ENCODE measurements around the gene TMEM80. TPM values are rescaled to one million over a fixed set of nuclear protein-coding genes. Genes with fewer than 3 reads are reported as not detected.

Gene TMEM80
- total and polyA plus RNA-seq, 2 of the 4 experiments (the other 2 are of a cell fraction): 5.6 to 21.7 TPM

DNA sequence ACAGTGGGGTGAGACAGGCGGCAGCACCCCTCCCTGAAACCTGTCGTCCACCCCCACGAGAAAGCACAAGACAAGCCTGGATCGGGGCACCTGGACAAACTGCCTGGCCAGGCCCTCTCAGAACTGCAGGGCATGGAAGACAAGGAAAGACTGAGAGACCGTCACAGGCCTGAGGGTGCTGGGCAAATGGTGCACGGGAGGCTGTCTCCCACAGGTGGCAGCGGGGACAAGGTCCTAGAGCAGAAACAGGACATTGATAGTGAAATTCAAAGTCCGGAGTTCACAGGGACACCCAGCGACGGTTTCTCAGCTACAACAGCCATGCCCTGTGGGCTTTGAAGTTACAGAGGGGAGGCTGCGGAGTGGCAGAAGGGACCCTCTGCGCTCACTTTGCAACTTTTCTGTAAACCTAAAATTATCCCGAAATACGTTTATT lies 37.9 kb upstream of the TMEM80 start:
- Histone ChIP-seq H4K5ac (ENCODE audit: low read depth, low read length) (no peak overlapping the region), H3K4me3 (ENCODE audit: insufficient read depth, low read depth, low read length) (no peak overlapping the region), H2AK5ac (ENCODE audit: low read depth, low read length) (no peak overlapping the region), H2AFZ (replicated peaks; ENCODE audit: low read length, poor library complexity) (no peak overlapping the region), H3K14ac (replicated peaks; ENCODE audit: low read depth, low read length) (no peak overlapping the region), H4K91ac (ENCODE audit: insufficient read depth, low read depth, low read length) (no peak overlapping the region), H2BK5ac (ENCODE audit: low read depth, low read length, poor library complexity, severe bottlenecking) (no peak overlapping the region), H4K20me1 (ENCODE audit: insufficient read depth, low read length) (peaks cover 8% of the 10 kb centered on the region), H3K18ac (ENCODE audit: low read depth, low read length) (no peak overlapping the region), H2BK15ac (ENCODE audit: low read depth, low read length) (no peak overlapping the region), H3K4me1 (ENCODE audit: control insufficient read depth, insufficient read depth, low read length) (no peaks in the 10 kb centered on the region), H3K4ac (ENCODE audit: low read depth, low read length) (no peak overlapping the region), H3K9ac (ENCODE audit: low read depth, low read length) (no peak overlapping the region), H3K4me2 (ENCODE audit: low read depth, low read length) (no peak overlapping the region), H3K27ac (ENCODE audit: insufficient read depth, low read length) (no peak overlapping the region), H3K23ac (ENCODE audit: low read depth, low read length) (no peak overlapping the region), H3K9me1 (ENCODE audit: insufficient read depth, low read length) (no peaks in the 10 kb centered on the region), H3K27me3 (ENCODE audit: control insufficient read depth, insufficient read depth, low read length) (no peaks in the 10 kb centered on the region), H4K8ac (ENCODE audit: low read depth in 2 of 2, low read length in 2 of 2) (no peak overlapping the region), H3K9me3 (ENCODE audit: control insufficient read depth, insufficient read depth, low read length) (no peaks in the 10 kb centered on the region), H2BK20ac (ENCODE audit: low read depth, low read length) (no peak overlapping the region), H2AK9ac (replicated peaks; ENCODE audit: low read depth, low read length, poor library complexity) (no peak overlapping the region), H3K56ac (ENCODE audit: extremely low read depth, insufficient read depth, low read length) (no peak overlapping the region), H2BK120ac (ENCODE audit: low read depth, low read length) (no peak overlapping the region), H3K36me3 (ENCODE audit: control insufficient read depth, insufficient read depth, low read length) (peaks cover 22% of the 10 kb centered on the region), H3K79me1 (ENCODE audit: low read depth in 1 of 2, low read length in 2 of 2) (peaks cover 5 to 6% of the 10 kb centered on the region in 2 experiments; a peak in 2 of 4 replicates)
- dilution Hi-C loops (cut with HindIII; ENCODE audit: low sequenced_read_pairs, unreplicated experiment): no loop called here
- TF ChIP-seq RCOR1 (IDR thresholded peaks at IDR 0.05; ENCODE audit: insufficient replicate concordance, low read length) (no peak), MAZ (IDR thresholded peaks at IDR 0.05; ENCODE audit: borderline replicate concordance, low read depth, low read length) (no peak), FOS (IDR thresholded peaks at IDR 0.05; ENCODE audit: low read depth, low read length) (no peak), MAFK (IDR thresholded peaks at IDR 0.05; ENCODE audit: low read depth, low read length) (no peak), MXI1 (IDR thresholded peaks at IDR 0.05; ENCODE audit: borderline replicate concordance, low read depth, low read length) (no peak), CEBPB (IDR thresholded peaks at IDR 0.05; ENCODE audit: low read depth, low read length) (no peak), RFX5 (IDR thresholded peaks at IDR 0.05; ENCODE audit: low read depth, low read length) (no peak), SMC3 (IDR thresholded peaks at IDR 0.05; ENCODE audit: low read depth, low read length) (no peak), CHD1 (IDR thresholded peaks at IDR 0.05; ENCODE audit: low read depth, low read length) (no peak)
- TF ChIP-seq, protein P1, sequence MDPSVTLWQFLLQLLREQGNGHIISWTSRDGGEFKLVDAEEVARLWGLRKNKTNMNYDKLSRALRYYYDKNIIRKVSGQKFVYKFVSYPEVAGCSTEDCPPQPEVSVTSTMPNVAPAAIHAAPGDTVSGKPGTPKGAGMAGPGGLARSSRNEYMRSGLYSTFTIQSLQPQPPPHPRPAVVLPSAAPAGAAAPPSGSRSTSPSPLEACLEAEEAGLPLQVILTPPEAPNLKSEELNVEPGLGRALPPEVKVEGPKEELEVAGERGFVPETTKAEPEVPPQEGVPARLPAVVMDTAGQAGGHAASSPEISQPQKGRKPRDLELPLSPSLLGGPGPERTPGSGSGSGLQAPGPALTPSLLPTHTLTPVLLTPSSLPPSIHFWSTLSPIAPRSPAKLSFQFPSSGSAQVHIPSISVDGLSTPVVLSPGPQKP (IDR thresholded peaks at IDR 0.05; ENCODE audit: borderline replicate concordance, low read depth, low read length): no peak
- TF ChIP-seq, protein P2, sequence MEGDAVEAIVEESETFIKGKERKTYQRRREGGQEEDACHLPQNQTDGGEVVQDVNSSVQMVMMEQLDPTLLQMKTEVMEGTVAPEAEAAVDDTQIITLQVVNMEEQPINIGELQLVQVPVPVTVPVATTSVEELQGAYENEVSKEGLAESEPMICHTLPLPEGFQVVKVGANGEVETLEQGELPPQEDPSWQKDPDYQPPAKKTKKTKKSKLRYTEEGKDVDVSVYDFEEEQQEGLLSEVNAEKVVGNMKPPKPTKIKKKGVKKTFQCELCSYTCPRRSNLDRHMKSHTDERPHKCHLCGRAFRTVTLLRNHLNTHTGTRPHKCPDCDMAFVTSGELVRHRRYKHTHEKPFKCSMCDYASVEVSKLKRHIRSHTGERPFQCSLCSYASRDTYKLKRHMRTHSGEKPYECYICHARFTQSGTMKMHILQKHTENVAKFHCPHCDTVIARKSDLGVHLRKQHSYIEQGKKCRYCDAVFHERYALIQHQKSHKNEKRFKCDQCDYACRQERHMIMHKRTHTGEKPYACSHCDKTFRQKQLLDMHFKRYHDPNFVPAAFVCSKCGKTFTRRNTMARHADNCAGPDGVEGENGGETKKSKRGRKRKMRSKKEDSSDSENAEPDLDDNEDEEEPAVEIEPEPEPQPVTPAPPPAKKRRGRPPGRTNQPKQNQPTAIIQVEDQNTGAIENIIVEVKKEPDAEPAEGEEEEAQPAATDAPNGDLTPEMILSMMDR (conservative IDR thresholded peaks at IDR 0.05; ENCODE audit: low read depth, low read length): no peak
- no peak for ATAC-seq (ENCODE audit: low read depth)
- DNase-seq: no peak
- ChIA-PET POLR2A (ENCODE audit: unreplicated experiment) (no interaction called here), CTCF (no interaction called here)
- no CpG with 5 or more reads among the region's 14 CpGs for WGBS, 2 experiments (ENCODE audit: extremely low coverage in 2 of 2, insufficient read length in 1 of 2)
- intact Hi-C loops (cut with micrococcal nuclease): no loop called here
- no TSS peak for BruUV-seq (replicated peaks)
- in situ Hi-C loops (cut with MboI; ENCODE audit: low sequenced_read_pairs): no loop called here
